Embryonic facial prominence (tissue), 1 donor: ENCODE data around the gene MAP2K2.
"Not testable (repeated sequence)": the region's sequence is repeated elsewhere in the genome, so short reads cannot be mapped to it uniquely, and the experiment has no call there.

Source experiments
- DNase-seq: peaks from one replicate; pipeline ENCODE4 v3.0.0-alpha.2; 2016; ENCODE audit errors: extremely low spot score

MAP2K2 gene

DNA sequence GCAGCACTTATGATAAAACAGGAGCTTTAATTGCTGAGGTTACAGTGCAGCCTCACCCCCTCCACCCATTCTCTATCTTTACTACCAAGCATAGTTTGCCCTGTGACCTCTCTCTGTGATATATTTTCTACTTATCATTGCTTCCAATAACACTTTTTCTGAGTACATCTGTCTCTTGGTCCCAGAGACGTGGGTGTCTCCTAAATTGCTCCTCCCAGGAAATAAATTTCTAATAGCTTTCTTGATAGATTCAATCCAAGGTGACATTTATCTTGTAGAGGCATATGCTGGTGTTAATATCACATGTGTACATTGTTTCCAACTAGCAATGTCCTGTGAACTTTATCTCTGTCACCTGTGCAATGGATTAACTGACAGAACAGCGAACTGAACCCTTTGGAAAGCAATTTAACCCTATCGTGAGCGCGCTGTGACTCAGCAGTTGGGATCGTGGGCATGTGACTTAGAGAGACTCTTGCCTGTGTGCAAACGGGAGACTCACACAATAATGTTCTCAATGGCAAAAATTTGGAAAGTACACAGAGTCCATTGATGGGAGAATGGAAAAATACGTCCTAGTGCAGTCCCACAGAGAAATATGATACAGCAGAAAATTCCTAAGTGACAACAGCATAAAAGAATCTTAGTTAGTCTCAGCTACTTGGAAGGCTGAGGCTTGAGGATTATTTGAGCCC, 7.0 kb upstream of the MAP2K2 start:
- DNase-seq = no peak

GRCh38 chr19:4129050-4129449, 5.1 kb upstream of the MAP2K2 start:
- not testable (repeated sequence) for DNase-seq

DNA sequence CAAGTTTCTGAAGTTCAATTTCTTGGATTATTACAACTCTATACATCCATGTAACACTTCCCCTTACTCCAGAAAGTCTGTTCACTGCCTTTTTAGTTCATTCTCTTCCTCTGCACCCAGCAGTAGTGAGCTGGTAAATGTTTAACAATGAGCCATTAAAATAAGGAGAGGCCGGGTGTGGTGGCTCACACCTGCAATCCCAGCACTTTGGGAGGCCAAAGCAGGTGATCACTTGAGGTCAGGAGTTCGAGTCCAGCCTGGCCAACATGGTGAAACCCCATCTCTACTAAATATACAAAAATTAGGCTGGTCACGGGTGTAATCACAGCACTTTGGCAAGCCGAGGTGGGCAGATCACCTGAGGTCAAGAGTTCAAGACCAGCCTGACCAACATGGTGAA, 3.4 kb upstream of the MAP2K2 start:
- DNase-seq = not testable (repeated sequence)

DNA sequence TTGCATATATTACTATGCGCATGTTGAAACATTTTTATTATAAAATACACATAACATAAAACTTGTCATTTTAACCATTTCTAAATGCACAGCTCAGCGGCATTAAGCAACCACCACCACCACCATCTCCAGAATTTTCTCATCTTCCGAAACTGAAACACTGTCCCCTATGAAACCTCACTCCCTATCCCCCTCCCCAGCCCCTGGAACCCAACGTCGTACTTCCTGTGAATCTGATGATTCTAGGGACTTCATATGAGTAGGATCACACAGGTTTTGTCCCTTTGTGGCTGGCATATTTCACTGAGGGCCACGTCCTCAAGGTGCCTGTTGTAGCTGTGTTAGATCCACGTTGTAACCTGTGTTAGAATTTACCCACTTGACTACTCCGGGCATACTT, 716 bp upstream of the MAP2K2 start:
- DNase-seq = no peak

GRCh38 chr19:4122480-4122879, 1.4 kb downstream of the MAP2K2 start:
- no peak for DNase-seq

GRCh38 chr19:4121815-4122214, 2.1 kb downstream of the MAP2K2 start:
- DNase-seq = no peak

DNA sequence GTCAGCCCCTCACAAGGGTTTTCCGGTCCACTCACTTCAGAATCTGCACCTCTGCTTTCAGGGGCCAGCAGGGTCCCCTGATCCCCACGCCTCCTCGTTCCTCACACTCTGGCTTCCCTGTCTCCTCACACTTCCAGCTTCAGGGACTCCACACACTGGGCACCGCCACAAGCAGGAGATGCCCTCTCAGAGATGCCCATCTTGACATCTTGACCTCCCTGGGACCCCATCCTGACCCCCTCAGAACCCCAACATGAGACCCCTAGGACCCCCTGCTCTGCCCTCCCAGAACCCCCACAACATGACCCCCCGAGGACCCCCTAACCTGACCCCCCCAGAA, 2.7 kb downstream of the MAP2K2 start:
- no peak for DNase-seq

DNA sequence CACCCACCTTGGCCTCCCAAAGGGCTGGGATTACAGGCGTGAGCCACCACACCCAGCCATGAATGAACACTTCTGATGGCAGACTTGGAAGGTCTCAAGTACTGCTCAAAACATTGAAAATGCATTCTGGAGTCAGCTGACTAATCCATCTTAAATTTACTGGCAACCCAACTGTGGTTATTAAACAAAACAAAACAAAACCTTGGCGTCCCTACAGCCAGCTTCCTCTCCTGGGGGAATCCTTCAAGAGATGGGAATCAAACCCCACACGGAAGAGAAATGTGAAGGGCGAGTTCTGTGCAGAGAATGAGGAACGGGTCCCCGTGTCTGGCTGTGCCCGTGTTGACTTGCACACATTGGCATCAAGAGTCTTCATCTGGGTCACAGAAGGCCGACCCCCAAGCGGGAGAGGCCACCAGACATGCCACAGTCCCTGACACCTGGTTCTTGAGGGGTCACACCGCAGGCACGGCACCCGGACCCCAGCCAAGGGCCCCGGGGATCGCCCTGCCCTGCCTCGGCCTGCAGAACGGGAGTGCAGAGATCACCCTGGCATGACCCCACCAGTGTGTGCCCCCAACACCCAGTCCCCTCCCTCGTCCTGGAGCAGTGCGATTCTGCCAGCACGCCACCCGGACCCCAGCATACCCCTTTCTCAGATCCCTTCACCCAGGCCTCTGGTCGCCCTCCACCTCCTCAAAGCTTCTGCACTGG, 3.2 kb downstream of the MAP2K2 start:
- DNase-seq = no peak

- DNase-seq = no peak
Observed at GRCh38 chr19:4119763-4120162, 4.2 kb downstream of the MAP2K2 start.

GRCh38 chr19:4115818-4116385, 8.0 kb downstream of the MAP2K2 start:
- no peak for DNase-seq

DNA sequence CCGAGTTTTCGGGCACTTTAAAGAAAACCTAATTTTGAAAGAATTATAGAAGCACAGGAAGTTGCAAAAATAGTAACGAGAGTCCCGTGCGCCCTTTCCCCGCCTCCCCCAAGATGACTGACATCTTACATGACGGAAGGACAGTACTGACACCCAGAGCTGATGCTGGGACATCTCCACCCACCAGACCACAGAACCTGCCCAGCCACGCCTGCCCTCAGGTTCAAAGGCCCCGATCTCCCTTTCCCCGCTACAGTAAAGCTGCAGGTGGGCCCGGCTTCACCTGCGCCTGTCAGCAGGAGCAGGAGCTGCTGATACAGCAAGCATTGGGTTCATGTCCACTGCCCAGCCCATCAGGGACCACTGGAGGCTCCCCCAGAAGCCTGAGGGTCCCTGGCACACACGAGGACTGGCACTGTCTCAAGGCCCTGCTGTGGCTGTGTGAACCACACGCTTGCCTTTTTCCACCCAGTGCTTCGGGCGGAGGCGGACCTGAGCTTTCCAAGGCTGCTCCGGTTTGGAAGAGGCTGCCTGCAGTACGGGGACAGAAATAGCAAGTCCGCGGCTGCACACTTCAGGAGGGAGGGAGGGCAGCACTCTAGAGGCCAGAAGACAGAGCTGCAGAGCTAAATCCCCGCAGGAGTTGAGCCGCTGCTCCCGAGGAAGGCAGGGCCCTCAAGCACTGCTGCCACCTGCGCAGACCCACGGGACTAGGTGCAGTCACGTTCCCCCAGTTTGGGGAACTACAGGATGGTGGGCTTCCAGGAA, 8.7 kb downstream of the MAP2K2 start:
- no peak for DNase-seq

- DNase-seq = no peak
Observed at GRCh38 chr19:4114181-4114580, 9.7 kb downstream of the MAP2K2 start.

GRCh38 chr19:4113398-4114088, 10.4 kb downstream of the MAP2K2 start:
- no peak for DNase-seq

DNA sequence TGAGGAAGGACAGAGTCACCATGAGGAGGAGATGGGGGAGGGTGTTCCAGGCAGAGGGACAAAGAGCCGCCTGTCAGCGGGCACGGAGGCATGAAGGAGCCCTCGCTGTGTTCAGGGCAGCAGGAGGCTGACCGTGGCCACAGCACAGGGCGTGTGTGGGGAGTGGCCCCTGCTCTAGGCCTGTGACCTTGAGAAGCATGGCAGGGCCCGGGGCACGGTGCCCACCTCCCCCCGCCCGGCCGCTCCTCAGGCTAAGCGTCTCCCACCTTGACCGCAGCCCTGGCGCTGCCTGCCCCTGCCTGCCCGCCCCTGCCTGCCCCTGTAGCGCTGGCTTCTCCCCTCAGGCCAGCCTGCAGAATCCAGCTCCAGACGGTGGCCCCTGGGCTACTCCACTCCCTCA, 11.6 kb downstream of the MAP2K2 start:
- no peak for DNase-seq

DNA sequence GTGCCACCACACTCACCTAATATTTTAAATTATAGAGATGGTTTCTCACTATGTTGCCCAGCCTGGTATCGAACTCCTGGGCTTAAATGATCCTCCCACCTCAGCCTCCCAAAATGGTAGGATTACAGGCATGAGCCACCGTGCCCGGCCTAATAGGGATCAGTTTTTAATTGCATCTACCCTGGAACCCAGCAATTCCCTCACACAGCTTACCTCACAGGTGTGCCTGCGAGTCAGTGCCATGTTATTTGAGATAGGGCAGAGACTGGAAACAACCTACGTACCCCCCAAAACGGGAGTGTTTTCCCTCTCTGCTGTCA, 14.3 kb downstream of the MAP2K2 start:
- no peak for DNase-seq

GRCh38 chr19:4108767-4109625, 14.9 kb downstream of the MAP2K2 start:
- DNase-seq = no peak

GRCh38 chr19:4103080-4103433, 20.9 kb downstream of the MAP2K2 start:
- DNase-seq = no peak

DNA sequence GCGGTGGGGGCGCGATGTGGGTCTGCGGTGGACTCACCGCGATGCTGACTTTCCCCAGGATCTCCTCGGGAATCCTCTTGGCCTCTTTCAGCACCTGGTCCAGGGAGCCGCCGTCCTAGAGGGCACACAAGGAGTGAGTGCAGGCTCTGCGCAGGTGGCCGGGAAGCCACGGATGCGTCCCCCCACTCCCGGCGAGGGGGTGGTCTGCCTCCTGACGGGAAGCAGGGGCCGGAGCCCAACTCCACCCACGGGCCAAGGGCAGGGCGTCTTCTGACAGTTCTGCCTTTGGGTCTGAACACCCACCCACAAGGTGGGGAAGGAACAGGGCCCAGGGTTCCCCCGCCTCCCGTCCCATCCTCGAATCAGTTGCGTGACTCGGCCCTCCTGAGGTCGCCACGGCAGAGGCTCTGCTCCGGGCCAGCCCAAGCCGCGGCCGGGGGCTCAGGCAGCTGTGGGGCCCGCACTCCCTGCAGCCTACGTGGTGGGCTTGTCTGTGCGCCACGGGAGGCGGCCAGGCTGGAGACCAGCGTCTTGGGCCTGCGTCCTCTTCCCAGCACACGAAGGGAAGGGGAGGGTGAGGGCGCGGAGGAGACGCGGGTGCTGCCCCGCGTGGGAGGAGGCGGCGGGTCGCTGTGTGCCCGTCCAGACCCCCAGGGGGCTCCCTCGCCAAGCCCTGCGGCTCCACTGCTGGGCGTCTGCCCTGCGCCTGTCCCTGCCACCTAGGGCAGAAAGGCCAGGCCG, 21.4 kb downstream of the MAP2K2 start:
- DNase-seq = no peak

GRCh38 chr19:4101496-4101770, 22.5 kb downstream of the MAP2K2 start:
- no peak for DNase-seq

DNA sequence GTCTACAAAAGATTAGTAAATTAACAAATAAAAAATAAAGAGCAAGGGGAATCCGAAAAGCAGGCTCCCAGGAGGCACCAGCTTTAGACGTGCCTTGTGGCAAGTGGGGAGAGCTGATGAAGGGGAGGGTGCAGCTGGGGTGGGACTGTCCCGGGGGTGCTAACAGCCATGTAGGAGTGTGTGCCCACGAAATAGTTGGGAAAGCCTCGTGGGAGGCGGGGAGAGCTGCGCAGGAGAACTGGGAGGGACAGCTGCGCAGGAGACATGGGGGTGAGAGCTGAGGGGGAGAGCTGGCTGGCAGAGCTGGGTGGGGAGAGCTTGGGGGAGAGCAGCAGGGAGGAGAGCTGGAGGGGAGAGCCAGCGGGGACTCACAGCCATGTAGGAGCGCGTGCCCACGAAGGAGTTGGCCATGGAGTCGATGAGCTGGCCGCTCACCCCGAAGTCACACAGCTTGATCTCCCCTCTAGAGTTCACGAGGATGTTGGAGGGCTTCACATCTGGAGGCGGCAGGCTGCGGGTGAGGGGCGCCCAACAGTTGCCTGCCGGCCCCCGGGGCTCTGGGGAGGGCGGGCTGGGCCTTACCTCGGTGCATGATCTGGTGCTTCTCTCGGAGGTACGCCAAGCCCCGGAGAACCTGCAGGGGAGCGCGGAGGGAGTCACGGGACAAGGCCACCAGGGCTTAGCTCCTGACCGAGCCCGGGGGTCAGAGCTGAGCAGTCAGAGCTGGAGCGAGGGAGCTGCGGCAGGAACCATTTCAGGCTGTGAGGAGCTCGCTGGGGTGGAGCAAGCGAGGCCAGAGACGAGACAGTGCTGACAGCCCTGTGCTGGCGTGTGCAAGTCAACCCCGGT, 23.1 kb downstream of the MAP2K2 start:
- no peak for DNase-seq
